GM15510 (cell line): ENCODE measurements around the gene PPFIA4.

ENCODE experiments used
- POLR2A ChIP-seq: IDR thresholded peaks from 3 replicates; pipeline ENCODE4 v1.6.1; 2011; ENCODE audit warnings: borderline replicate concordance; ENCODE audit not compliant: insufficient read length; ENCODE audit errors: extremely low read depth

The PPFIA4 gene

DNA sequence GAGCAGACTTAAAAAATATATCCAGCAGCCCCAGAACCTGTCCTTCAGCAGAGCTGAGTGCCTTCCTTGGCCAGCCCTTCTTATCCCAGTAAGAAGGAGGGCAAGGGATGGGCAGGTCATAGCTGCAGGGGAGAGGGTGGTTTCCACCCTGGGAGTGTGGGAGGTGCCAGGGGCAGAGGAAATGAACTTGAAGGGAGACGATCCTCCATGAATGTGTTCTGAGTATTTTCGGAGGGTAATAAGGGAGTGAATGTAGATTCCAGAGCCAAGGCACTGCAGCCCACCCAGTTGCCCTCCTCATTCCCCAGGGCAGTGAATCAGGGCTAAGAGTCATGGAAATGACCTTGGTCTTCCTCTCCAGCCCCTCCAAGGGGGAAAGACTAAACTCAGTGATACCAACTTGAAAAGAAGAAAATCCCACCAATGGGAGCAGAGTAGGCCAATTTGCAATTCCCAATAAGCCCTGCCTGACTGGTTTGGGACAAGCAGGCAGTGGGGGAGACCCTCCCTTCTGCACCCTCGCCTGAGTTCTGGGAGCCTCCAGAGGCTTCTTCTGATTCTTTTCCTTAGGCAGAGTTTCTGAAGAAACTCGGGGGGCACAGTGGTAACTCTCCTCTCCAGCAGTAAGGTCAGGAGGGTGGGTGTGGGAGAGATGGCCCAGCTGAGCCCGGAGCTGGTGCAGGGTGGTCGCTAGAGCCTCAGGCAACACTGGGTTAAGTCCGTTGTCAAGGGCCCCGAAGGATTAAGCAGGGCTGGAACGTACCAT is 55.4 kb downstream of the PPFIA4 start:
- no peak for TF ChIP-seq POLR2A

DNA sequence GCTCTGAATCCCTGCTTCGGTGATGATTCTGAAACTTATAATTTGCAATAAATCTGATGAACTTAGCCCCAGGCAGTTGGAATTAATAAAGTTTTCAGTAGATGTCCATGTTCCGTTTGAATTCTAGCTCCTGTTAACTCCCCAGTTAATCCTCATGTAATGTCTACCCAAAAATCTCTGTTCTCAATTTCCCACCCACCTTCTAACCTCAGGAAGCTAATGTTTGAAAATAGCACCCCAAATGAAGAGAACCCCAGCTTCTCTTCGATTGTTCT is 55.9 kb downstream of the PPFIA4 start:
- TF ChIP-seq POLR2A = no peak

- no peak for TF ChIP-seq POLR2A
Measured at GRCh38 chr1:203082571-203083462, 56.5 kb downstream of the PPFIA4 start.

GRCh38 chr1:203083463-203083921 is 57.2 kb downstream of the PPFIA4 start:
- TF ChIP-seq POLR2A = no peak

GRCh38 chr1:203084588-203085527 is 58.6 kb downstream of the PPFIA4 start:
- no peak for TF ChIP-seq POLR2A

DNA sequence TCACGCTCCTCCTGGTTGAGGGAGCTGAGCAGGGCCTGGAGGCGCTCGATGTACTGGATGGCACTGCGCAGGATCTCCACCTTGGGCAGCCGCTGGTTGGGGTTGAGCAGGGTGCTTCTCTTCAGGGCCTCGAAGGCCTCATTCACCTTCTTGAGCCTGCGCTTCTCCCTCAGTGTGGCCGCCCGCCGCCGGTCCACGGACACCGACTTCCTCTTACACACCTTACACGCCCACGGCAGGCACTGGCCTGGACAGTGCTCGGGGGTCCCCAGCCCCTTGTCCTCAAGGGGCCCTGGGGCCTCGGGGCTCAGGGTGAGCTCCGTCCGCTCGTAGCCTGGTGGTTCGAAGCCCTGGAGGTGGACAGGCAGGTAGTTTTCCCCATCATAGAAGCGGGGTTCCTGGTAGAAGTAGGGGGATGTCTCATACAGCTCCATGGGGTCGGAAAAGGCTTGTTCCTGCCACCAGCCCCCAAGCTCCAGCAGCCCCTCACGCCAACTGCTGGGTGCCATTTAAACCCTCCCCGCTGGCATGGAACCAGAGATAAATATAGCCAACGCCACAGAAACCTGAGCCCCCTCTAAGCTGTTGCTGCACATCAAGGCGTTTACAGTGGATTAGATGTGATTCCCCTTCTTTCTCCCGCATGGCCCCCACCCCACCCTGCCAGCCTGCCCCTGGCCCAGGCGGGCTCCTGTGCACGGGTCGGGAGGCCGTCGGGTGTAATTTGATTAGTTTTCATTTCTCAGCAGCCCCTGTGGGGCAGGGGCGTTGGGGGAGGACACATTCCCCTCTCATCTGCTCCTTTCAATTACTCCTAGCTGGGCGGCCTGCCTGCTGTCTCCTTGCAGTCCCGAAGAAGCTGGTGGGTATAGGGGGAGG is 59.5 kb downstream of the PPFIA4 start, which contains the start of gene MYOG:
Gene MYOG, minus strand, starts transcription at position 485 of the 879 bp plus-strand sequence. Its CDS starts 51 bp downstream, at position 434.
- no peak for TF ChIP-seq POLR2A

DNA sequence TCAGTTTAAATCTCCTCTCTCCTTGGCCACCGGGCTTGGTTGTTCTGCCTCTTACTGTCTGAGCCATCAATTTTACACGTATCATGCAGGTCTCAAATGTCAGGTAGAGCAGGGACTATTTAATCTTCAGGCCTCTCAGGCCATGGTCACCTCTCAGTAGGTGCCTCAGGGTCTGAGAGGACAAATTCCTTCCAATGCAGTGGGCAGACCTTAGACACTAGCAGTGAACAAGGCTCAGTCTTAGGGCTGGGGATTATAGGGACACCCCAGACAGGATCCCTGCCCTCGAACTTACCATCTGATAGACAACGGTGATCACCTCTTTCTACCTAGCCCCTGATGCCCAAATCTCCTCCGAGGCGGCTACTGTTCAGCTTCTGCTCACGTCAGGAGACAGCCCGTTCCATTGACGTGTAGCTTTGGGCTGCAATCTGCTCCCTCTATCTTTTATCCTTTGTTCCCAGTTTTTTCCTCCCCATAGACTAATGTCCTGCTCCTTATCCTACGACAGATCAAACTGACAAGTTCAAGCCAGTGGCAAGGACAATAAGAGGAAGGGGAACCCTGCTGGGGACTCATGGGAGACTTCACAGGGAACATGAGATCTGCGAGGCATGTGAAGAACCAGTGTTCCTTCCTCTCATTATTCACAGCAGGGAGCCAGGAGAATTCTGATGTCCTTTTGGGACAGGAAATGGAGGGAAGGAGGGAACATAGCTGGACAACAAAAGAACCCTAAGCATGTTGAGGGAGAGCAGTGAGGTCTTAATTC is 60.9 kb downstream of the PPFIA4 start:
- no peak for TF ChIP-seq POLR2A

DNA sequence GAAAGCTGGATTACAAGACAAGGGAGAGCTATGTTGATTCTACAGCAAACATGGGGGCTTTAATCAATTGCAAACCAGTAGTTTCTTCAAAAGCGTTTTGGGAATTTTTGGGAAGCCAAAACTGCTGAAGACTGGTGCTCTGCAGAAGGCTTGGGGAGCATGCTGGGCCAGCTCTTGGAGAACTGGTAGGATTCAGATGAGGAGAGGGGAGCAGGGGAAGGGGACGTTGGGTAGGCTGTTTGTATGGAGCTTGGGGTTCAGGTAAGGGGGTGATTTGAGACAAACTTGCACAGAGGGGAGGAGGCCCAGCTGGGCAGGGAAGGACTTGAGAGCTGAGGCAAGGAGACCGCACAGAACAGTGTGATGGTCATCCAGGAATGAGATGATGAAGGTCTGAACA is 62.1 kb downstream of the PPFIA4 start:
- no peak for TF ChIP-seq POLR2A

DNA sequence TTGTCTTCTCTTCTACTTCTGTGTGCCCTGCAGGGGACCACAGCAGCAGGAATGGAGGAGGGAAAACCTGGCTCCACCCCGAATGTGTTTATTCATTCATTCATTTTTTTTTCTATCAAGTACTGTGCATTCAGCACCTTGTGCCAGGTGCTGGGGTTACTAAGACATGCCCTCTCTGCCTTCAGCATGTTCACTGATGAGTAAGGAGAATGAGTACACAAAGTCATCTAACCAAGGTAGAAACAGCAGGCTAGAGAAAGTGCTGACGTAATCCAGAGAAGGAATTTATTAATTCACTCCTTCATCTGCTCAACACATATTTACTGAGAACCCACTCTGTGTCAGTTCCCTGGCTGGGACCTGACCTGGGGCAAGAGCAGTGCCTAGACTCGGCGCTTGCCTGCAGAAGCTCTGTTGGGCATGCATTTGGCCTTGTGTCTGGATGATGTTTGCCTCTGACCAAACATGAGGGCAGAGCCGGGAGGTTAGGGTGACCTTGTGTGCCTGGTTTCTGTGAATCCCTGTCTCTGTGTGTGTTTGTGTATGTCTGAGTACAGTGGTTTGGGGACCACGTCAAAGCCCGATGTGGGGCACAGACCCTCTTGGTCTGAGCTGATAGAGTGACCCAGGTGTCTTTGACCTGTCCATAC is 62.8 kb downstream of the PPFIA4 start:
- TF ChIP-seq POLR2A = no peak

- TF ChIP-seq POLR2A = no peak
Measured at GRCh38 chr1:203089651-203090045, 63.4 kb downstream of the PPFIA4 start.

- no peak for TF ChIP-seq POLR2A
Measured at GRCh38 chr1:203090421-203091198, 64.3 kb downstream of the PPFIA4 start.

DNA sequence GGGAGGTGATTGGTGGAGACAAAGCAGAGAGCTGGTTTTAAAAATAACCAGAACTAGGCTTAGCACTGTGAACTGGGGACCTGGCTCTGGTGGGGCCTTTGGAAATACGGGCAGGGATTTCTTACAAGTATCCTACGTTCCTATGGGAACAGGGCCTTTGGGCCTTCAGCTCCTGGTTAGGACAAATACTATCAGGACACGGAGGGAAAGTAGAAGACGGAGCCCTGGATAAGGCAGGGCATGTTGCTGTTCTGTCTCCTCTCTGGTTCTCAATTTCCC is 64.8 kb downstream of the PPFIA4 start:
- TF ChIP-seq POLR2A = no peak
